BLaER1 treated with 17β-estradiol and CSF1 and Interleukin-3, amounts not matched to agents 10 nM and 100 nM (cell line): ENCODE data around the gene PXMP2.
A peak's percentile ranks its signal among the peaks of the same experiment; 100 is the strongest.

Experiments
- H3K27ac ChIP-seq, 11 experiments: shearing (Covaris generic); formaldehyde crosslinking; 2 replicates each; pipeline ENCODE4 v1.8.1; 2022
- H3K27me3 ChIP-seq, 11 experiments: shearing (Covaris generic); formaldehyde crosslinking; 2 replicates each; pipeline ENCODE4 v1.8.1; 2022
- H3K36me3 ChIP-seq, 11 experiments: shearing (Covaris generic); formaldehyde crosslinking; 2 replicates each; pipeline ENCODE4 v1.8.1; 2022
- H3K4me1 ChIP-seq, 10 experiments: shearing (Covaris generic); formaldehyde crosslinking; 2 replicates each; pipeline ENCODE4 v1.8.1; 2022
- H3K4me2 ChIP-seq, 11 experiments: shearing (Covaris generic); formaldehyde crosslinking; 2 replicates each; pipeline ENCODE4 v1.8.1; 2022
- H3K4me3 ChIP-seq, 10 experiments: shearing (Covaris generic); formaldehyde crosslinking; 2 replicates each; pipeline ENCODE4 v1.8.1; 2022
- H3K9ac ChIP-seq, 11 experiments: shearing (Covaris generic); formaldehyde crosslinking; 2 replicates each; pipeline ENCODE4 v1.8.1; 2022
- H3K9me3 ChIP-seq, 11 experiments: shearing (Covaris generic); formaldehyde crosslinking; replicated peaks in 1 of 11; 2 replicates each; pipeline ENCODE4 v1.8.1; 2022
- H4K20me1 ChIP-seq, 11 experiments: shearing (Covaris generic); formaldehyde crosslinking; 2 replicates each; pipeline ENCODE4 v1.8.1; 2022
- Cebpa-rat ChIP-seq, 11 experiments: shearing (Covaris generic); IDR thresholded peaks; 2 replicates each; pipeline ENCODE4 v1.8.1; 2022

PXMP2 gene

GRCh38 chr12:132728502-132728901 lies 41.1 kb downstream of the PXMP2 start:
- Histone ChIP-seq H4K20me1 (peaks cover 29 to 96% (median 85%) of the 10 kb centered on the region in 11 experiments), H3K36me3 (peaks cover 95 to 97% (median 96%) of the 10 kb centered on the region in 11 experiments), H3K4me2 (no peak overlapping the region), H3K4me1 (peaks cover 0 to 14% (median 0%) of the 10 kb centered on the region in 10 experiments; a peak in 4 of 20 replicates), H3K9me3 (no peaks in the 10 kb centered on the region), H3K27me3 (no peaks in the 10 kb centered on the region), H3K9ac (no peak overlapping the region), H3K4me3 (no peak overlapping the region), H3K27ac (no peak overlapping the region)
- TF ChIP-seq Cebpa-rat (IDR thresholded peaks at IDR 0.05): no peak

DNA sequence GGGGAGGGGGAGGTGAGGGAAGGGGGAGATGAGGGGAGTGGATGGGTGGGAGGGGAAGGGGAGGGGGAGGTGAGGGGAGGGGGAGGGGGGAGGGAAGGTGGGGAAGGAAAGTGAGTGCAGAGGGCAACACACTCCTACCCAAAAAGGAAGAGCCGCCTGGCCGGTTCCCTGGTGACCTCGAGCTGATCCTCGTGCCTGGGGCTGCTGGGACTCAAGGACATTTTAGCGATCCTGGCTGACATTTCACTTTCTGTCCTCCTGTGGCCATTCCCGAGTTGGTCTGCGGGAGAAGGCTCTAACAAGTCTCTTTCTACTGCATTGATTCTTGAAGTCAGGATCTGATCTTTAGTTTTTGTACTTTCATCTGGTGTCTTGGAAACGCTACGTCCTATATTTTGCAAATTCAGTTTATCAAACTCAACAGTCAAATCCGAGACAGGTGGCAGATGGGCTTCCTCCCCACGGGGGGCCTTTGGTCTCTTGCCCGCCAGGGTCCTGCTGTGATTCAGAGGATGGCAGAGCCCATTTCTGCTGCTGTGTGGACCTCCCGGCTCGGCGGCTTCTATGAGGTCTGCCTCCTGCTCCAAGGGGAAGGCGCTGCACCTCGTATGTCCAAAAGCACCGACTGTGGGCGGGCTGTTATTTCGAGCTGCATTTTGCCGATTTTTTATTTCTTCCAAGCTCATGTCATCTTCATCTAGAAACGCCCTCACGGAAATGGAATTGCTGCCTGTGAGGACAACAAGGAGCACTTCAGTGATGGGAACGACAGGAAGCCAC lies 42.3 kb downstream of the PXMP2 start:
- Histone ChIP-seq H3K4me1 (peaks cover 0 to 14% (median 0%) of the 10 kb centered on the region in 10 experiments; a peak in 4 of 20 replicates), H3K36me3 (peaks cover 95 to 97% (median 96%) of the 10 kb centered on the region in 11 experiments), H4K20me1 (peaks cover 16 to 96% (median 82%) of the 10 kb centered on the region in 11 experiments), H3K27me3 (no peaks in the 10 kb centered on the region), H3K4me3 (no peak overlapping the region), H3K27ac (peak overlapping the region in 2 of 11 experiments; percentile 13 to 22; a peak in 1 of 22 replicates), H3K4me2 (no peak overlapping the region; a peak in 1 of 22 replicates), H3K9me3 (no peaks in the 10 kb centered on the region), H3K9ac (no peak overlapping the region)
- no peak for TF ChIP-seq Cebpa-rat (IDR thresholded peaks at IDR 0.05)

GRCh38 chr12:132730353-132730752 lies 43.0 kb downstream of the PXMP2 start:
- Histone ChIP-seq H3K36me3 (peaks cover 95 to 97% (median 96%) of the 10 kb centered on the region in 11 experiments), H3K4me3 (no peak overlapping the region)
- TF ChIP-seq Cebpa-rat (IDR thresholded peaks at IDR 0.05): no peak

GRCh38 chr12:132731574-132731973 lies 44.2 kb downstream of the PXMP2 start:
- Histone ChIP-seq H3K36me3 (peaks cover 95 to 97% (median 96%) of the 10 kb centered on the region in 11 experiments), H3K4me1 (peaks cover 0 to 14% (median 0%) of the 10 kb centered on the region in 10 experiments; a peak in 4 of 20 replicates), H3K4me2 (no peak overlapping the region), H3K27ac (no peak overlapping the region), H3K27me3 (no peaks in the 10 kb centered on the region), H3K9me3 (no peaks in the 10 kb centered on the region), H3K4me3 (no peak overlapping the region), H4K20me1 (peaks cover 14 to 95% (median 79%) of the 10 kb centered on the region in 11 experiments; a peak in 21 of 22 replicates), H3K9ac (no peak overlapping the region)
- TF ChIP-seq Cebpa-rat (IDR thresholded peaks at IDR 0.05): no peak

More at GRCh38 chr12:132730353-132730752, 43.0 kb downstream of the PXMP2 start:
- peaks cover 0 to 14% (median 0%) of the 10 kb centered on the region in 10 experiments; a peak in 4 of 20 replicates for H3K4me1 ChIP-seq
- no peaks in the 10 kb centered on the region for H3K27me3 ChIP-seq
- H3K9ac ChIP-seq: no peak overlapping the region; a peak in 2 of 22 replicates
- H3K4me2 ChIP-seq: no peak overlapping the region; a peak in 1 of 22 replicates
- 0 out of 22 replicates have a peak overlapping the region, but pooled peaks of 1 of the 11 experiments have one; percentile 22 for H3K27ac ChIP-seq
- H4K20me1 ChIP-seq: peaks cover 14 to 96% (median 81%) of the 10 kb centered on the region in 11 experiments; a peak in 21 of 22 replicates
- no peaks in the 10 kb centered on the region for H3K9me3 ChIP-seq

GRCh38 chr12:132734206-132734605 lies 46.8 kb downstream of the PXMP2 start:
- no peak for TF ChIP-seq Cebpa-rat (IDR thresholded peaks at IDR 0.05)
- H3K27me3 ChIP-seq: no peaks in the 10 kb centered on the region
- H4K20me1 ChIP-seq: peaks cover 6 to 95% (median 77%) of the 10 kb centered on the region in 11 experiments; a peak in 21 of 22 replicates
- no peaks in the 10 kb centered on the region for H3K9me3 ChIP-seq
- H3K4me3 ChIP-seq: no peak overlapping the region
- H3K36me3 ChIP-seq: peaks cover 95 to 97% (median 97%) of the 10 kb centered on the region in 11 experiments
- H3K4me1 ChIP-seq: peaks cover 0 to 14% (median 0%) of the 10 kb centered on the region in 10 experiments; a peak in 4 of 20 replicates
- H3K9ac ChIP-seq: no peak overlapping the region
- H3K27ac ChIP-seq: no peak overlapping the region
- H3K4me2 ChIP-seq: no peak overlapping the region

- Histone ChIP-seq H4K20me1 (peaks cover 6 to 98% (median 80%) of the 10 kb centered on the region in 11 experiments), H3K9me3 (no peaks in the 10 kb centered on the region), H3K27me3 (no peaks in the 10 kb centered on the region), H3K36me3 (peaks cover 98 to 100% (median 100%) of the 10 kb centered on the region in 11 experiments), H3K9ac (no peak overlapping the region), H3K4me1 (peaks cover 0 to 5% (median 0%) of the 10 kb centered on the region in 10 experiments; a peak in 3 of 20 replicates), H3K4me2 (no peak overlapping the region), H3K27ac (no peak overlapping the region), H3K4me3 (no peak overlapping the region)
- no peak for TF ChIP-seq Cebpa-rat (IDR thresholded peaks at IDR 0.05)
Measured at GRCh38 chr12:132735496-132735895, 48.1 kb downstream of the PXMP2 start.

DNA sequence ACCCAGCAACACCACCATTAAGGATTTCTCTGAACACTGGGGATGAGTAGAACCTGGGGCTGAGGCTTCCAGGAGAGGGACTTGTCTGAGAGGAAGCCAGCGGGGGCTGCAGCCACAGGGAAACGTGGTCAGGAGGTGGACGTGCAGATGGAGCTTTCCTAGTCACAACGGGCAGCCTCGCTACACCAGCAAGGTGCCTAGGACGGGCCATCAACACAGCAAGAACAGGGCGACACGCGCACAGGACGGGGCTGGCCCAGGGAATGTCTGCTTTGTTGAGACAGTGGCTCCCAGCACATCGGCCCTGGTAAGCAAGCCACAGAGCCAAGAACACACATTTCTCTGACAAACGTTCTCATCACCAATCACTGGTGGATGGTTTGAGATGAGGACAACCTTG lies 49.0 kb downstream of the PXMP2 start:
- TF ChIP-seq Cebpa-rat (IDR thresholded peaks at IDR 0.05): no peak
- peaks cover 98 to 100% (median 100%) of the 10 kb centered on the region in 11 experiments for H3K36me3 ChIP-seq
- no peaks in the 10 kb centered on the region for H3K9me3 ChIP-seq

DNA sequence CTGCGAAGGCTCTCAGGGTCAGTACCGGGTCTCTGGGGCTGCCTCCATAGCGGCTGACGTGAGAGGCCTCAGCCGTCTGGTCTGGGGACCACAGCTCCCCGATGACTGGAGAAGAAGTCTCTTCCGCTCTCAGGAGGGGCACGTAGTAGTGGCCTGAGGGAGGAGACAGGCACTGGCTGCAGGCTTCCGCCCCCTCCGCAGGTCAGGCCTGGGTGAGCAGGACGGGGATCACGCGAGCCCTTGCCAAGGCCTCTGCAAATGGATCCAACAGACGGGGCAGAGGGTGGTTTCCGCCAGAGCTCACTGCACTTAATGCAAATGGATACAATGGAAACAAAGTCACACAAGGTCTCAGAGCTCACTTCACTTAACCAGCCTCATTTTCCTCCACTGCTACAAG lies 49.5 kb downstream of the PXMP2 start:
- no peaks in the 10 kb centered on the region for H3K27me3 ChIP-seq
- H4K20me1 ChIP-seq: peaks cover 19 to 98% (median 82%) of the 10 kb centered on the region in 11 experiments
- H3K9me3 ChIP-seq: no peaks in the 10 kb centered on the region
- no peak overlapping the region for H3K27ac ChIP-seq
- H3K4me1 ChIP-seq: no peaks in the 10 kb centered on the region
- no peak overlapping the region for H3K9ac ChIP-seq
- no peak overlapping the region for H3K4me3 ChIP-seq
- peaks cover 98 to 100% (median 100%) of the 10 kb centered on the region in 11 experiments for H3K36me3 ChIP-seq
- TF ChIP-seq Cebpa-rat (IDR thresholded peaks at IDR 0.05): no peak
- H3K4me2 ChIP-seq: no peak overlapping the region

More for the DNA sequence above, 49.0 kb downstream of the PXMP2 start:
- Histone ChIP-seq H3K4me2 (no peak overlapping the region), H3K4me3 (no peak overlapping the region), H3K27ac (no peak overlapping the region), H3K9ac (no peak overlapping the region), H4K20me1 (peaks cover 14 to 98% (median 81%) of the 10 kb centered on the region in 11 experiments), H3K4me1 (no peaks in the 10 kb centered on the region), H3K27me3 (no peaks in the 10 kb centered on the region)

- H4K20me1 ChIP-seq: peaks cover 46 to 100% (median 93%) of the 10 kb centered on the region in 11 experiments
- H3K4me1 ChIP-seq: no peaks in the 10 kb centered on the region
- H3K27ac ChIP-seq: no peak overlapping the region
- no peak overlapping the region for H3K4me2 ChIP-seq
- H3K4me3 ChIP-seq: no peak overlapping the region
- peak overlapping the region in 1 of 11 experiments; percentile 2; a peak in 1 of 22 replicates for H3K9ac ChIP-seq
- peaks cover 98 to 100% (median 100%) of the 10 kb centered on the region in 11 experiments for H3K36me3 ChIP-seq
- H3K9me3 ChIP-seq: no peaks in the 10 kb centered on the region
- no peak for TF ChIP-seq Cebpa-rat (IDR thresholded peaks at IDR 0.05)
- no peaks in the 10 kb centered on the region for H3K27me3 ChIP-seq
Measured at GRCh38 chr12:132739600-132740312, 52.4 kb downstream of the PXMP2 start.
